GM18505 (cell line): Measurements from ENCODE around the gene LIPE.

Experiments used
- ATAC-seq: cut with Tn5 transposase; IDR thresholded peaks from one replicate; pipeline ENCODE4 v1.9.1; 2021; ENCODE audit not compliant: unreplicated experiment
- POLR2A ChIP-seq: IDR thresholded peaks from 4 replicates; pipeline ENCODE4 v1.6.1; 2011; ENCODE audit warnings: borderline replicate concordance; ENCODE audit not compliant: insufficient read depth, insufficient read length; ENCODE audit errors: extremely low read depth

The LIPE gene

DNA sequence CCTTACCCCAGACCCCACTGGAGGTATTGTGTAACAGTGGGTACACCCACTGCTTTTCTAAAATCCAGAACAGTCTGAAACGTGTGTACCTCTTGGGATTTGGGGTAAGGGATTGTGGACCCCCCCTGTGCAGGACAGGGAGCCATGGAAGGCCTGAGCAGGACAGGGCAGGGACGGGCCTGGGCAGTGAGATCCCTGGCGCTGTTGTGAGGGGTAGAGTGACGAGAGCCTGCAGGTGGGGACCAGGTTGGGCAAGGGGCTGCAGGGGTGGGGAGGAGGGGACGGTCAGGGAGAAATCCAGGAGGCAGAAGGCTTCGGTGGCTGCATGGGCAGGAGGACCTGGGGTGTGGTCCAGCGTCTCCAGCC is 65.7 kb downstream of the LIPE start:
- no peak for TF ChIP-seq POLR2A
- ATAC-seq, result no peak

DNA sequence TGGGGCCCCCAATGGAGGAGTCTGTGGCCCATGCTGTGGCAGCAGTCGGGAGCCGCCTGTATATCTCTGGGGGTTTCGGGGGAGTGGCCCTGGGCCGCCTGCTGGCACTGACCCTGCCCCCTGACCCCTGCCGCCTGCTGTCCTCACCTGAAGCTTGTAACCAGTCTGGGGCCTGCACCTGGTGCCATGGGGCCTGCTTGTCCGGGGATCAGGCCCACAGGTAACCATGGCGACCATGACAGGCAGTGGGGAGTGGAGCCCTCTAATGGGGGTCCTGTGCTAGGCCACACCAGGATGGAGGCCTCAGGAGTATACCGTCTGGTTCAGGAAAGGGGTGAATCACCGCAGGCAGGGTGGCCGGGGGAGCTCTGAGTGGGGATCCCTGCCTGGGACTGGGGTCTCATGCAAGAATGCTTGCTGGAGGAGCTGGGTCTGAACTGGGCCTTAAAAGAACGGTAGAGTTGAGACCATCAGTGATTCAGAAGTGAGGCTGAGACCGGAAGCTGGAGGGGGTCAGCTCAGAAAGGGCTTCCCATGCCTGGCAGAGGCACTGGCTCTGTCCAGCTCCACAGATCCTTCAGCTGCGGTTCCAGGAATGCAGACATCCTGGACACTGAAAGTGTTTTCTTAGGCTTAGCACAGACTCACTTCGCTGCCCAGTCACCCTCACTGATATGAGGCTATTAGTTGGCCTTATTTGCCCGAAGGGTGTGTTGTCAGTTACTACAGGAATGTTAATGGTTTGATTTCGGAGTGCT is 66.2 kb downstream of the LIPE start:
- no peak for TF ChIP-seq POLR2A
- no peak for ATAC-seq

DNA sequence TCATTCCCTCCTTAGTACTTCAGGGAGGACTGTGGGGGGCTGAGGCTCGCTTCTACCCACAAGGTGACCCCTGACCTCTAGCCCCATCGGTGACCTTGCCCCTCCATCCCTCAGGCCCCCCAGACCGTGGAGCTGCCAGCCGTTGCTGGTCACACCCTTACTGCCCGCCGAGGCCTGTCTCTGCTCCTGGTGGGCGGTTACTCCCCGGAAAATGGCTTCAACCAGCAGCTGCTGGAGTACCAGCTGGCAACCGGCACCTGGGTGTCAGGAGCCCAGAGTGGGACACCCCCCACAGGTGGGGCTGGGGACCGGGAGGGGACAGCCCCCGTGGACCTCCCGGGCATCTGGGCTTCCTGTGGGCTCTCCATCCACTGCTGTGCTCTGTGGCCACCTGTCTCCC is 69.9 kb downstream of the LIPE start:
- no peak for TF ChIP-seq POLR2A
- ATAC-seq, result no peak

GRCh38 chr19:42356686-42357085 is 70.5 kb downstream of the LIPE start:
- no peak for TF ChIP-seq POLR2A
- ATAC-seq, result no peak

DNA sequence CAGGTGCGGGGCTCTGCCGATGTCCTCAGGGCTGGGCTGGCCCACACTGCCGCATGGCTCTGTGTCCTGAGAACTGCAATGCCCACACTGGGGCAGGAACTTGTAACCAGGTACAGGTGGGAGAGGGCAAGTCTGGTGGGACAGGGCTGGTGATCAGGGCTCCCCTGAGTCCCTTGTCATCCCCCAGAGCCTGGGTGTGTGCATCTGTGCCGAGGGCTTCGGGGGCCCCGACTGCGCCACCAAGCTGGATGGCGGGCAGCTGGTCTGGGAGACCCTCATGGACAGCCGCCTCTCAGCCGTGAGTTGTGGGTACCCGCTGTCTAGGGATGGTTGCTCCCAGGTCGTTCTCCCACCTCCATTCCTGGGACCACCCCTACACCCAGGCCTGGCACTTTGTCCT is 71.3 kb downstream of the LIPE start:
- no peak for ATAC-seq
- TF ChIP-seq POLR2A, result no peak

- ATAC-seq, result no peak
Measured at GRCh38 chr19:42353341-42354015, 73.7 kb downstream of the LIPE start.

GRCh38 chr19:42352301-42353259 is 74.6 kb downstream of the LIPE start:
- ATAC-seq, result no peak
- no peak for TF ChIP-seq POLR2A

More at GRCh38 chr19:42353341-42354015, 73.7 kb downstream of the LIPE start:
- no peak for TF ChIP-seq POLR2A
